PC-9 (cell line): ENCODE measurements around the gene TP53I11. TPM values are rescaled to one million over a fixed set of nuclear protein-coding genes. Genes with fewer than 3 reads are reported as not detected.

ENCODE experiments used
- BruUV-seq: library from RNA; stranded (reverse); fragments of 400-500 nt; replicated peaks from 2 replicates; lab custom pipeline; 2021; lab: Mats Ljungman, UMichigan
- CTCF ChIA-PET: fragments of 300-600 bp; sonication (Branson Sonifier 250); formaldehyde crosslinking; loops from one replicate; lab custom pipeline; 2022; ENCODE audit warnings: antibody characterized with exemption; lab: Charles Lee
- POLR2A ChIA-PET: fragments of 300-600 bp; sonication (Branson Sonifier 250); formaldehyde crosslinking; loops from one replicate; lab custom pipeline; 2022; ENCODE audit warnings: antibody characterized with exemption; ENCODE audit not compliant: unreplicated experiment; lab: Charles Lee
- DNase-seq, 2 experiments: peaks; one replicate each; pipeline versions ENCODE4 v3.0.0 to v3.0.0-alpha.2; 2015 to 2022; ENCODE audit warnings: mixed read lengths in 1 of 2
- H2AFZ ChIP-seq: fragments of 200-600 bp; sonication (generic); 2 replicates; pipeline ENCODE4 v1.8.1; 2017; ENCODE audit warnings: antibody characterized with exemption
- H3F3A ChIP-seq: fragments of 200-600 bp; sonication (generic); 2 replicates; pipeline ENCODE4 v1.8.1; 2017; ENCODE audit warnings: antibody characterized with exemption, mild to moderate bottlenecking, low read depth; ENCODE audit not compliant: insufficient read depth
- H3K27ac ChIP-seq: fragments of 200-600 bp; sonication (generic); 2 replicates; pipeline ENCODE4 v1.6.1; 2016; ENCODE audit warnings: mixed run types
- H3K27me3 ChIP-seq: fragments of 200-600 bp; sonication (generic); 2 replicates; pipeline ENCODE4 v1.6.1; 2016; ENCODE audit warnings: low read depth, mixed run types; ENCODE audit not compliant: insufficient read depth
- H3K36me3 ChIP-seq: fragments of 200-600 bp; sonication (generic); 2 replicates; pipeline ENCODE4 v1.6.1; 2016; ENCODE audit warnings: low read depth, mixed run types
- H3K4me1 ChIP-seq: fragments of 200-600 bp; sonication (generic); replicated peaks from 2 replicates; pipeline ENCODE4 v1.6.1; 2016; ENCODE audit warnings: mixed run types; ENCODE audit not compliant: insufficient read depth
- H3K4me2 ChIP-seq: fragments of 200-600 bp; sonication (generic); 2 replicates; pipeline ENCODE4 v1.6.1; 2017; ENCODE audit warnings: mixed run types
- H3K4me3 ChIP-seq: fragments of 200-600 bp; sonication (generic); 2 replicates; pipeline ENCODE4 v1.6.1; 2016; ENCODE audit warnings: mixed run types
- H3K79me2 ChIP-seq: fragments of 200-600 bp; sonication (generic); 2 replicates; pipeline ENCODE4 v1.6.1; 2017; ENCODE audit warnings: low read depth, mixed run types
- H3K9me2 ChIP-seq: fragments of 200-600 bp; sonication (generic); 2 replicates; pipeline ENCODE4 v1.8.1; 2017; ENCODE audit warnings: mild to moderate bottlenecking; ENCODE audit not compliant: insufficient read depth
- H3K9me3 ChIP-seq: fragments of 200-600 bp; sonication (generic); 2 replicates; pipeline ENCODE4 v1.8.1; 2016; ENCODE audit warnings: low read depth; ENCODE audit not compliant: insufficient read depth
- H4K20me1 ChIP-seq: fragments of 200-600 bp; sonication (generic); 2 replicates; pipeline ENCODE4 v1.8.1; 2017; ENCODE audit not compliant: insufficient read depth
- CTCF ChIP-seq: fragments of 200-600 bp; sonication (generic); conservative IDR thresholded peaks from 2 replicates; pipeline ENCODE4 v1.6.1; 2017; ENCODE audit warnings: mixed run types, antibody characterized with exemption, mild to moderate bottlenecking, moderate library complexity
- EZH2 ChIP-seq: fragments of 200-600 bp; sonication (generic); IDR thresholded peaks from 2 replicates; pipeline ENCODE4 v1.8.0; 2017; ENCODE audit warnings: antibody characterized with exemption, low read depth
- intact Hi-C: fragments of 100-400 bp; cut with micrococcal nuclease; formaldehyde crosslinking; loops from one replicate; pipeline ENCODE4 v1.10.0; 2022; ENCODE audit not compliant: unreplicated experiment
- total RNA-seq: library from RNA; stranded (reverse); gene quantifications from 2 replicates; pipeline ENCODE4 v1.2.3, GENCODE V29; 2021

Gene TP53I11
- total RNA-seq, 1 experiment from 2014 or later = 0.46 TPM

- Histone ChIP-seq H2AFZ (no peak overlapping the region), H3K4me1 (no peaks in the 10 kb centered on the region), H4K20me1 (no peaks in the 10 kb centered on the region), H3F3A (no peaks in the 10 kb centered on the region), H3K9me2 (no peaks in the 10 kb centered on the region), H3K4me3 (no peak overlapping the region), H3K79me2 (no peaks in the 10 kb centered on the region), H3K27me3 (peaks cover 55% of the 10 kb centered on the region), H3K9me3 (no peaks in the 10 kb centered on the region), H3K36me3 (no peaks in the 10 kb centered on the region), H3K27ac (no peak overlapping the region), H3K4me2 (no peak overlapping the region)
- BruUV-seq = no TSS peak
- intact Hi-C loops = no loop called here
- ChIA-PET POLR2A (no interaction called here), CTCF (interaction anchor here (0.6 kb wide), 1 partner anchor 36 kb away, joined by 4 read pairs; no protein-coding TSS in a partner anchor)
- no peak for DNase-seq
- TF ChIP-seq EZH2 = no peak
- TF ChIP-seq CTCF = no peak
These were observed 22.5 kb downstream of the TP53I11 start for GRCh38 chr11:44928144-44928543.

GRCh38 chr11:44927174-44927661 lies 23.5 kb downstream of the TP53I11 start:
- Histone ChIP-seq H3K4me3 (no peak overlapping the region), H2AFZ (no peak overlapping the region), H3K4me2 (no peak overlapping the region)

GRCh38 chr11:44926036-44926435 lies 24.6 kb downstream of the TP53I11 start:
- Histone ChIP-seq H3K4me2 (no peak overlapping the region), H3K36me3 (no peaks in the 10 kb centered on the region), H2AFZ (no peak overlapping the region), H3K9me3 (no peaks in the 10 kb centered on the region), H3F3A (no peaks in the 10 kb centered on the region), H4K20me1 (no peaks in the 10 kb centered on the region), H3K4me3 (no peak overlapping the region), H3K27ac (no peak overlapping the region), H3K4me1 (no peaks in the 10 kb centered on the region), H3K27me3 (peaks cover 68% of the 10 kb centered on the region), H3K9me2 (no peaks in the 10 kb centered on the region), H3K79me2 (no peaks in the 10 kb centered on the region)
- POLR2A ChIA-PET = no interaction called here
- TF ChIP-seq CTCF (no peak), EZH2 (no peak)
- intact Hi-C loops = no loop called here
- no TSS peak for BruUV-seq
- CTCF ChIA-PET = no interaction called here
- no peak for DNase-seq

More at GRCh38 chr11:44927174-44927661, 23.5 kb downstream of the TP53I11 start:
- H3K27ac ChIP-seq = no peak overlapping the region
- TF ChIP-seq CTCF = peak; percentile 94
- no peak for TF ChIP-seq EZH2
- peaks cover 62% of the 10 kb centered on the region for H3K27me3 ChIP-seq
- ChIA-PET POLR2A (no interaction called here), CTCF (interaction anchor here (0.5 to 0.8 kb wide), 4 partner anchors 147 to 177 kb away, joined by 3 to 6 read pairs (median 4); no protein-coding TSS in a partner anchor)
- no TSS peak for BruUV-seq
- H3K36me3 ChIP-seq = no peaks in the 10 kb centered on the region
- no peaks in the 10 kb centered on the region for H3K4me1 ChIP-seq
- H3K9me2 ChIP-seq = no peaks in the 10 kb centered on the region
- no peaks in the 10 kb centered on the region for H3K9me3 ChIP-seq
- H3K79me2 ChIP-seq = no peaks in the 10 kb centered on the region
- DNase-seq = peak; percentile 46 to 66
- intact Hi-C loops = loop anchor here (1.0 kb wide), 1 partner anchor 178 kb away; no protein-coding TSS in a partner anchor
- no peaks in the 10 kb centered on the region for H3F3A ChIP-seq
- H4K20me1 ChIP-seq = no peaks in the 10 kb centered on the region
